Right ventricle myocardium superior (tissue), 1 donor: Measurements from ENCODE around the gene RALGAPB. TPM values are rescaled to one million over a fixed set of nuclear protein-coding genes. Genes with fewer than 3 reads are reported as not detected.

Experiments used
- ATAC-seq: fragments of 200-7000 bp; cut with Tn5 transposase; one replicate; pipeline ENCODE4 v1.9.1; 2020; ENCODE audit warnings: mild to moderate bottlenecking; ENCODE audit not compliant: poor library complexity
- DNase-seq: peaks from one replicate; pipeline ENCODE4 v3.0.0-alpha.2; 2020
- intact Hi-C: fragments of 100-400 bp; cut with DNase I; formaldehyde crosslinking; loops from one replicate; pipeline ENCODE4 v1.11.2; 2022
- microRNA-seq: library from miRNA; unstranded; fragments of <30 nt; microRNA quantifications from one replicate; pipeline ENCODE4 v1.2.0, GENCODE V29; 2020
- total RNA-seq: library from RNA; stranded (reverse); fragmentation: NEBNext Ultra II Directional; extraction: Animal tissue kit (Norgen Biotek cat#: 25700); gene quantifications from one replicate; pipeline ENCODE4 v1.2.1, GENCODE V29; 2021
- donor health status: DM: no; HTN: yes; CAD: no; lungs with severe emphysema.

The RALGAPB gene
- total RNA-seq, 1 donor from 2014 or later: 21.5 TPM

- intact Hi-C loops: no loop called here
- DNase-seq (no peak), ATAC-seq (no peak)
Observed at GRCh38 chr20:38617011-38617829, 144.6 kb downstream of the RALGAPB start.

GRCh38 chr20:38617830-38618196 is 145.2 kb downstream of the RALGAPB start:
- no peak for ATAC-seq
- intact Hi-C loops: no loop called here
- no peak for DNase-seq

- intact Hi-C loops: no loop called here
- ATAC-seq: no peak
Observed at GRCh38 chr20:38620441-38620840, 147.8 kb downstream of the RALGAPB start.

GRCh38 chr20:38623061-38623460 is 150.4 kb downstream of the RALGAPB start:
- intact Hi-C loops: no loop called here
- DNase-seq: no peak
- ATAC-seq: no peak

More at GRCh38 chr20:38620441-38620840, 147.8 kb downstream of the RALGAPB start:
- no peak for DNase-seq

GRCh38 chr20:38624084-38624483 is 151.4 kb downstream of the RALGAPB start:
- ATAC-seq: no peak
- DNase-seq: no peak
- intact Hi-C loops: no loop called here

- DNase-seq: no peak
- no peak for ATAC-seq
- intact Hi-C loops: no loop called here
Observed at GRCh38 chr20:38625896-38626295, 153.3 kb downstream of the RALGAPB start.

GRCh38 chr20:38626921-38627659 is 154.4 kb downstream of the RALGAPB start:
- DNase-seq (no peak), ATAC-seq (no peak)
- intact Hi-C loops: no loop called here

Small RNA genes lying within 50 kb of the gene (microRNA-seq; reads per million reads assigned to microRNA genes)
- not detected for gene MIR548O2

Other genes starting within 250 kb of the RALGAPB start
- 5.4 TPM for gene KIAA1755, start 212.1 kb upstream of the RALGAPB start, total RNA-seq
- 0.11 TPM for gene BPI, start 168.7 kb upstream of the RALGAPB start, total RNA-seq
- gene LBP, start 126.4 kb upstream of the RALGAPB start, total RNA-seq: not detected
- gene SNHG17, start 37.5 kb upstream of the RALGAPB start, total RNA-seq: 4.8 TPM
- gene ADIG, start 108.4 kb downstream of the RALGAPB start, total RNA-seq: not detected
- not detected for gene ARHGAP40, start 129.0 kb downstream of the RALGAPB start, total RNA-seq